ENCODE data around the gene DOCK10.

Gene DOCK10

GRCh38 chr2:224973112-224974016 lies 68.9 kb downstream of the DOCK10 start:
- DNase-seq = no peak

- no peak for DNase-seq
These were observed 71.1 kb downstream of the DOCK10 start for GRCh38 chr2:224971214-224971613.

DNA sequence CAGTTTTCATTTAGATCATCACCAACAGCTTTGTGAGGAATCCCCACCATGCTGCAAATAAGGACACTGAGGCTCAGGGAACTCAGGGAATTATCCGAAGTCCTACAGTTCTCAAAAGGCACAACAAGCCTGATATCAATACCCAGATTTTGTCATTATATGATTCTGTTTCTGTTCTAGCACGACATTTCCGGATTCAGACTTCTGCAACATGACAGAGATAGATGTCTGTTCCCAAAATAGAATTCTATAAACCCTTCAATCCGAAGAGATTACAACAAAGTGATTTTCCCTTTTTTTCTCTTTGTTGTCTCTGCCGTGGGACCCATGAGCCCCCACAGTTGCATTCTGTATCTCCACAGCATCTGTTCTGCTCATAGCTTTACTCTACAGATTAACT lies 72.0 kb downstream of the DOCK10 start:
- DNase-seq = no peak

- no peak for DNase-seq
These were observed 72.5 kb downstream of the DOCK10 start for GRCh38 chr2:224969633-224970260.

- DNase-seq = no peak
These were observed 73.2 kb downstream of the DOCK10 start for GRCh38 chr2:224969095-224969494.

DNA sequence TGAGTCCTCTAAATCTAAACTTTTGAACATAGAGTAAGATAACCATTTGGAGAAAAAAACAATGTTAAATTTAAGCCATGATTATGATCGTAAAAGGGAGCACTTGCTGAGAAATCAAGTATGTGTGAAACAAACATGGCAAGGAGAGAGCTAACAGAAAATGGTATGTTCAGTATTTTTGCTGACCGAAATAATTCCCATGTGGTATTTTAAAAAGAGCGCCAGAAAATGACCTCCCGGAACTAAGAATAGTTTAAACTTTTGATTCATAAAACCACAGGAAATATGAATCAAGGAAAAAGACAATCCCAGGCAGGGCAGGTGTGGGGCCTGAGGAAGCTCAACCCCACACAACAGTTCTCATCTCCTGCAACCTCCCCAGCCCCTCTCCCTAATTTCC lies 74.2 kb downstream of the DOCK10 start:
- DNase-seq = no peak

- no peak for DNase-seq
These were observed 75.7 kb downstream of the DOCK10 start for GRCh38 chr2:224966613-224967012.

DNA sequence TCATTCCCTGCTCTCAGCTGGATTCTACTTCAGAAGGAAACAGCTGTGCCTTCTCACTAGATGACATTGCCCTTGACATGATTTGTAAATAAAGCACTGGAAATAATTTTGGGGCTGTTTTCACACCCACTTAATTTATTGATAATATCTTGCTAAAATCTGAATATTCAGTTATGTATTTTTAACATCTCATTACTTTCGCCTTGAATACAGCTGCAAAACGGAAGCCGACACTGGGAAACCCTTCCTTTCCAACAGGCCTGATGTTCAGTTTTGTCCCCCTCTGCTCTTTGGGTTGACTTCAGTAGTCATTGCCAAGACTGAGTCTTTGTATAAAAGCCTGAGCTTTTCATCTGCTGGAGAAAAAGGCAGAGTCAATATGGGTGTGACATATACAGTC lies 82.7 kb downstream of the DOCK10 start:
- DNase-seq = no peak

GRCh38 chr2:224958873-224959272 lies 83.4 kb downstream of the DOCK10 start:
- DNase-seq = no peak

GRCh38 chr2:224958462-224958857 lies 83.8 kb downstream of the DOCK10 start:
- no peak for DNase-seq

DNA sequence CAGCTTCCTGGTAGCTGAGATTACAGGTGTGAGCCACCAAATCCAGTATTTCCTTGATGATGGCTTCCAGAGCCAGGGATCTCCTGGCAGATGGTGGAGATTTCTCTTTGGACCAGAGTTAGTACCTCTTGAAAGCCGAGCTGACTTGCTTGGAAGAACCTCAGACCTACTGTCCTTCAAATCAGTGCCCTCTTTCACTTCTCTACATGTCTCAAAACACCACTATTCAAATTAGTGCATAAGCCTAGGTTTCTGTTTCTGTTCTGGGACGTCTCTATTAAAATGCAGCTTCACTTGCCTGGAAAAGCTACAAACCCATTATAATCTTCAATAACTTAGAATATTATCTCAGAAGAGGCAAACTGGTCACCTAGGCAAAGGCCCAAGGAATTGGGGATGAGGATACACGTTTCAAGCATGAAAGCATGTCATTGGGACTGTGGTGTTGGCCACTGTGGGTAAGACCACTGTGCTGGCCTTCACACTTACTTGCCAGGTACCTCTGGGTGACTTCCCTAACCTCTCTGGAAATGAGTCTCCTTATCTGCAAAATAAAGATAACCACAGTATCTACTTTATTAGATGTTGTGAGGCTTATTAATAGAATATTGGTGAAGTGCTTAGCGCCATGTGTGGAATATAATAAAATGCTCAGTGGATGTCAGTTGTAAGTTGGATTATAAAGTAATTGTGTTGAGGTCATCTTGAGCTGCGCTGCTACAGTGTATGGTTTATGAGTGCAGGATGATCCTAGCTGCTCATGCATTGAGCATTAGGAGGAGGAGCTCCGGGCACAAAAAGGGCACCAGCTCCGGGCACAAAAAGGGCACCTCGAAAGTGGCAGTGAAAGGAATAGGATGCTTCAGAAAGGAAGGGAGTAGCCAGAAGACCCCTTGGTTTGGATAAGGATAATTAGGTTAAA lies 84.5 kb downstream of the DOCK10 start:
- DNase-seq = no peak

DNA sequence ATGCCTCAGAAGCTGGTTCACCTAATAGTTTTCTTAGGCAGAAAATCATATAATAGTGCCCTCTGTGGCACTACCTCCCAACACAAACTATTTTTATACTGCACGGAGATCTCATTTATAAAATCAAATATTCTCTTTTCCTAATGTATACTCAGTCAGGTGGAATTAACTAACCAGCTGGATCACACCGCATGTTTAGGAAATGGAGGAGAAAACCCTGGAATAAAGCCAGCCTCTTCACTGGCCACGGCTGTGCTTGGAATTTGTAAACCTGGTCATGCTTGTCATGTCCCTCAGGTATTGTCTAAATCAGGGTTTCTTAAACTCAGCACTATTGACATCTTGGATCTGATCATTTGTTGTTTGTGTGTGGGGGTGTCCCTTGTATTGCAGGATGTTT lies 85.6 kb downstream of the DOCK10 start:
- DNase-seq = no peak

DNA sequence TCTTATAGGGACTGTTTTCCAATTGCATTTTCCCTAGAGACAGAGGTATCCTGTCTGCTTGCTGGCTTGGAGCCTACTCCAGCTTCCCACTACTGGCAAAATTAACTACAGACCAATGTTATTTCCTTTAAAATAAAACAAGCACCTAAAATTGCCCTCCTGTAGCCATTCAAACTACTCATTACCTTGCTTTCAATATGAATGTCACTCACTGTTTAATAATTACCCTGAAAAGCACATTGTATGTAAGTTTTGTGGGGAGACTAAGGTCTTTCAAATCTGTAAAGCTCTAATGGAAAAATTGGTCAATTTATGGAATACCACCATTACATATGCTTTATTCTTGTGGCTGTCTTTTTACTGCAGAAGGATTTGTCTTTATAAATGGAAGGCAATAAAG lies 87.3 kb downstream of the DOCK10 start:
- DNase-seq = no peak

GRCh38 chr2:224952936-224953657 lies 89.2 kb downstream of the DOCK10 start:
- no peak for DNase-seq

DNA sequence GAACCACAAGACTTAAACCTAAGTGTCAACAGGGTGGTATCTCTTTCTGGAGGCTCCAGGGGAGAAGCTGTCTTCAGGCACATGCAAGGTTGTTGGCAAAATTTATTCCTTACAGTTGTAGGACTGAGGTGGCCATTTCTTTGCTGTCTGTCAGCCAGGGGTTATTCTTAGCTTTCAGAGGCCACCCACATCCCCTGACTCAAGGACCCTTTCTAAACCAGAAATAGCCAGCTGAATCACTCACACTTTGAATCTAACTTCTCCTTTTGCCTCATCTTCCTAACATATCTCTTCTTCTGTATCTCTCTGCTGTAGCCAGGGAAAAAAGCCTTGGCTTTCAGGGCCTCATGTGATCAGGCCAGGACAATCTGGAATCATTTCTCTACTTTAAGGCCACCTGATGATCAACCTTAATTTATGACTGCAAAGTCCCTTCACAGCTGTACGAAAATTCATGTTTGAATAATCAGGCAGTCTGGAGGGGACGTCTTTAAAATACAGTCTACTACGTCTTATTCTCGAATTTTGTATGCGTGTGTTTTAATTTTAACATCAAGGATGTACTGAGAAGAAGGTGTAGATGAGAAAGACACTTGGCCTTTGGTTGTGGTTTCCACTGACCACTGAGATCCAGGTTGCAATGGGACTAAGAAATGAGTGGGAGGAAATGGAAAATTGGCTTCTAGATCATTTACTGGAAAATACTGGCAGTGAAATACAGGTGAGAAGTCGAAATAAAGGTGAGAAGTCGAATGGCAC lies 90.4 kb downstream of the DOCK10 start:
- DNase-seq = no peak

- no peak for DNase-seq
These were observed 93.4 kb downstream of the DOCK10 start for GRCh38 chr2:224948859-224949258.

DNA sequence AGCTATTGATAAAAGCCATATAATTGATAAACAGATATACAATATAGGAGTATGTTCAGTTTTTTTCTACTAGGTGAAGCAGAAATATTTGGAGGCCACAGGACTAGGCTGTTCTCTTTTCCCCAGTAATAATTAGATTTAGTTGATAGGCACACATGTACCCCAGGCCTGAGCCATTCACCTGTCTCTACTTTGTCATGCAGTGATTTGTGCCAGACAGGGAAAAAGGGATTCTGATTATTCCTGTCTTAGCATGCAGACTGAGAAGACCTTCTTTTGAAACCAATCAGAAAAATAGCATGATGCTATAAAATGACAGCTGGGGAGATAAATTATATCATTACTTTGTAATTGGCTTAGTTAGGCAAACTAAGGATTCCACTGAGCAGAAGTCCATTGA lies 94.3 kb downstream of the DOCK10 start:
- DNase-seq = no peak

GRCh38 chr2:224947566-224947965 lies 94.7 kb downstream of the DOCK10 start:
- DNase-seq = no peak

DNA sequence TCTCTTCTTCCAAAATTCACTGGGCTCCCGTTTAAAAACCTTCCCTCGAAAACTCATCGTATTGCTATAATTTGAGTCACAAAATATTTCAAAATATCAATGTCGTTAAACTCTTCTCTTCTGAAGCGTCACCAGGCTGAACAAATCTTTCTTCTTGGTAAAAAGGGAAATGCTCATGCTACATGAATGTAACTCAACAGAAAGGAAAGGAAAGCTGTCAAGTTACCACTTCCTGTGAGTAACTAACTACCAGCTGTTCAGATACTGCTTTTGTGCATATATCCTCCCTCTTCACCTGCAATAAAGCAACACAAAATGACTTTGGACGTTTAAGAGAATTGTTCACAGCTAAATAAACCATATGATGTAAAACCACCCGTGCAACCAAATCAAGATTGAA lies 95.4 kb downstream of the DOCK10 start:
- DNase-seq = no peak

DNA sequence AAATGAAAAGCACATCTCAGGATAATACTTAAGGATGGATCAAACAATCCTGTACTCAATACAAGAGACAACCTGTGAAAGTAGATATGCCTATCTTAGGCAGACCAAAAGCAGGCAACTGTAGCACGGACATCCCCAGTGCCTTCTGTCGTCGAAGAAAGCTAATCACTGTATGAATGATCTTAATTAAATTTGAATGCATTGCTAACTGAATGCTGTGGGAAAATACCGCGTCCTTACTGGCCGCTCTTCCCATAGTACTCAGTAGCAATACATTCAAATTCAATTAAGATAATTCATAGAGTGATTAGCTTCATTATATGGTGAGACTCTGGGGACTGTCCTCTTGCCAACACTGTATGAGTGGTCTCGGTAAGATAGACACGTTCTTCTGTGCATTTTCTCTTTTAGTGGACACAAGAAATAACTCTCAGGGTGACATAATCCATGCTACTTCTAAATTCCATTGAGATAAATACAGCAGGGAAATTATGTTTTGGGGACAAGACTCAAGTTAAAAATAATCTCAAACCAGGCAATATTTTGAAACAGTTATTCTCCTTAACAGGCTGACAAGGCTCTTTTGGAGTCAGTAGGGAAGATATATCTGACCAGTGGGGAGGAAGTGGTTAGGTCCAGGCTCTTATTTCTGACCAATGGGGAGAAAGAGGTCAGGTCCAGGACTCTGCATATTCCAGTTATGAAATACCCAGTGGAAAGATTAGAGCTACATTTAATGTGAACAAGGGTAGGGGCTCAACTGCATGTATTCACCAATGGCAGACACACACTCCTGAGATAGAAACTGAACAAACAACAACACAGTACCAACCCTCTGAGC lies 97.3 kb downstream of the DOCK10 start:
- DNase-seq = no peak

- peak; percentile 67 for DNase-seq
These were observed 98.6 kb downstream of the DOCK10 start for GRCh38 chr2:224943601-224944041.
